Embryonic facial prominence (tissue), 1 donor: ENCODE data around the gene PRSS56.

Source experiments
- DNase-seq: peaks from one replicate; pipeline ENCODE4 v3.0.0-alpha.2; 2016; ENCODE audit errors: extremely low spot score

The PRSS56 gene

DNA sequence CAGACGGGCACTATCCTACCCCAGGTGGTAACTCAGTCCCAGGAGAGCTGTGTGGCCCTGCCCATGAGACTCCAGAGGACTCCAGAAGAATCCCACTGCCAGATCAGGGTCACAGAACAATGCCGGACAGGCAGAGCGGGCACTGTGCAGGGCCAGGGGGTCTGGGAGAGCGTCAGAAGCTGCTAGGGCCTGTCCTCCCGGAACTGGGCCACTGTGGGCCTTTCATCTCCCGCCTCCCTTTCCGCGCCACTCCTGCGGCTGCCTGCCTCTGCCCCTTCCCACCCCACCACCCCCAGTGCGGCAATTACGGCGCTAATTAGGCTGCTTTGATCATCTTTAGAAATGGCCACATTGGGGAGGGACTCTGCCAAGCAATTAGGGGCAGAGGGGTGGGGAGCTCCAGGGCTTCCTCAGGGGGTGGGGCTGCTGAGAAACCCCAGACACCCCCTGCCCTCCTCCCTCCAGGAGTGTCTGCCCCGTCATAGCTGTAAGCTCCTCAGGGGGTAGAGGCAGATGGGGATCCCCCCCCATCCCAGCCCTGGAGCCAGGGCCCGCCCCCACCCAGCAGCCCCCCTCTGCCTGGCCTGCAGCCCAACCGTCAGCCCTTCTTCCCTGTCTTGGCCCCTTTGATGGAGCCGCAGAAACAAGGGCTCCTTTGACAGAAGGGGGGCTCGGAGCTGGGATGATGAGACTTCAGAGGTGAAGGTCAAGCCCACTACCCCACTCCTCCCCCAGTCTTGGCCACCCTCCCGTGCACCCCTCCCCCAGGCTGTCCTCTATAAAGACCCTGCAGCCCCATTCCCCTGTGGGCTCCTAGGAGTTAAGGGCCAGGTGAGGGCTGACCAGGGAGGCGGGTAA is at the start of gene PRSS56:
Gene PRSS56 (plus strand): TSS at position 808 of the 858 bp plus-strand sequence. CDS start 211 bp downstream, outside the sequence.
- DNase-seq: no peak

DNA sequence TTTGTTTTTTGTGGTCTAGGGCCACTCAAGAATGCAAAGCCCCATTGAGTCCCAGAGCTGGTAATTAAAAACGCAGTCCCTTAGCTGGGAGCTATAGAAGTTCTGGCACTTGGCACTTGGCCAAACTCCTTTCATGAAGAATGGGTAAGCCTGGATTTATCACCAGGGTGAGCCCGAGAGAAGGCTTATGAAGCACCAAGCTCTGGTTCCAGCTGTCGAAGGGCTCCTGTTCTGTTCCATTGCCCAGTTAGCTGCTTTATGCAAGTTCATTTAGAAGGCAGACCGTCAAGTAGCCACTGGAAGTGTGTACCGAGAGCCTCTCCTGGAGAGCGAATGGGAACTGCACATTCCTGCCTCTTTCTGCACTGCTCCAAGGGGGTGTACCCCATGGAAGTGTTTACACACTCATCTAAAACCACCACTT is 46.7 kb upstream of the PRSS56 start:
- no peak for DNase-seq

DNA sequence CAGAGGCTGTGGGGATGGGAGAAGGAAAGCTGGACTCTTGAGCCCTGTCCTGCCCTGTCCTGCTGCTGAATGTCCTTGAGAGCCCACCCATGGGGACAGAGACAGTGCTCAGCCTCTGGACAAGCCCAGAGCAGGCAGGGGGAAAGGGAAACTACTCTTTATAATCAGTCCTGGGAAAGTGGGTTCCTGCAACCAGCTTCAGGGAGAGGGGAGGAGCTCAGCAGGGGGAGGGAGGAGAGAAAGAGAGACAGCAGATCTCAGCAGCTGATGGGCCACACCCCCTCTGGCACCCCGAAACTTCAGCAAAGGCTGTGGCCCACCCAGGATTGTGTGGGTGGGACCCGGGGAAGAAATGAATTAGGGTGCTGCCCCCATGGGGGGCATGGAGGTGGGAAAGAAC is 44.1 kb upstream of the PRSS56 start:
- DNase-seq: no peak

DNA sequence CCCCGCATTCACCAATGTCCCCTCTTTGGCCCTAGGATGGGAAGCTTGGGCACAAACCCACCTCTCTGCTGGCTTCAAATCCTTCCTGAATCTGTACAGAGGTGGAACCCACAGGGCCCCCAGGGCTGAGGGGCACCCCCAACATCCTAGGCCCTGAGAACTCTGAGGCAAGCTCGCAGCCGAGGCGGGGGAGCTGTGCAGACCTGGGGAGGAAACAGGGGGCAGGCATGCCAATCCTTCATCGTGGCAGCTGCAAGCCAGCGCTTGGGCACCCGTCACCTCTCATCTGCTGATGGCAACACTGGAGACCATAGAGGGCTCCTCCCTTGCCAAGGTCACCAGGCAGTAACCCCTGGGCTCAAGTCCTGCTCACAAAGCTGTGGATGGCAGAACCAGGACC is 43.4 kb upstream of the PRSS56 start:
- no peak for DNase-seq

DNA sequence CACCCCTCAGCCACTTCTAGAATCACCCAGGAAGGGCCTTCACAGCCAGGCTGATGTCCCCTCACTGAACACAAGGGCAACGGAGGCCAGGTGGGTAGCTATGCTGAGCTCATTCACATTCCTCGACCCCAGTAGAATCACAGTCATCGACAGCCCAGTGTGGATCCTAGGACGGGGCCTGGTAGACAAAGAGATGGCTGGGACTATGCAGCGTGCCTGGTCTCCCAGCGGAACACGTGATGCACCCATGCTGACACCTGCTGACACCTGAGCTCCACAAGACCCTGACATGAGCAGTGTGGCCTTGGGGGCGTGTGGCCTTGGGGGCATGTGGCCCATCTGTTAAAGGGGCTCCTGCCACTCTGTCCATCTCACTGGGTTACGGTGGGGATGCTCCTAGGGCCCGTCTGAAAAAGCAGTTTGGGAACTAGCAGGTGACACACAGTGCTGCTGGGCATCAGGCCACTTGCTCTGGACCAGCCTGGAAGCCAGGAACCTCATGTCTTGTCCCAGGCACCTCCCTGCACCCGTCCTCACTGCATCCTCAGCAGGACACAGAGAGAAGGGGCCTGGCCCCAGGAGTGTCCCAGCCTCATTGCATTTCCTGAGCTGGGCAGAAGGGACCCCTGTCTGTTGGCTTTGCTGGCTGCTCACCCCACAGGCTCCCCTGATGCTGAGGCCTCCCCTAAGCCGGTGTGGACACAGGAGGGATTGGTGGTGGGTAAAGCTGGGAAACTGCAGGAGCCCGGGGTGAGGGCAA is 42.3 kb upstream of the PRSS56 start:
- DNase-seq: no peak

DNA sequence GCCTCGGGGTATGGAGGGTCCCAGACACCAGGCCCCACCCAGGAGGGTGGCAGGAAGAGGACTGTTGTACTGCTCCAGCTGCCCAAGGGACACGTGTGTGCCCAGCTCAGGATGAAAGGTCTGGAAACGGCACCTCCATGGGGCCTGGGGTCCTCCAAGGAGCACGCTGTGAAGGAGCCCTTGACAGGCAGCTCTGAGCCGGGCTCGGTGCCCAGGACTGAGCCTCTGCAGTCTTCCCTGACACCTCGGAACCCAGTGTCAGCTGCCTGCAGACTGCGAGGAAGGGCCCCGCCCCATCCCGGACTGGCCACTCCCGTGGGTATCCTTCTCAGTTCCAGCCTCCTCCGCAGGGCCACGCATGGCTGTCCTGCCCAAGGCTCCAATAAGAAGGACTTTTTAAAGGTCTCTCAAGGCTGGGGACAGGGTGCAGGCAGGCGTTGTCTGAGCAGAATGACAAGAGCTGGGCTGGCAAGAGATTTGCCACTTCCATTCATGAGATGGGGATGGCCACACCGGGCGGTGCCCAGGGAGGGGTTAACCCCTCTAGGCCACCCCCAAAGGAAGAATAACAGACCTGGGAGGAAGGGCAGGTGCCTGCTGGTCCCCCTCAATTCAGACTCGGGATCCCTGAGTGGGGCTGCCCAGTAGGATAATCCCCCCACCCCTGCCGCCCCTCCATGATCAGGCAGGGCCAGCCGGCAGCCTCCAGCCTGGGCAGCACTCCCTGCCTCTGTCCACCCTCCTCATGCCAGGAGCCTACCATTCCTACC is 41.4 kb upstream of the PRSS56 start:
- DNase-seq: no peak

DNA sequence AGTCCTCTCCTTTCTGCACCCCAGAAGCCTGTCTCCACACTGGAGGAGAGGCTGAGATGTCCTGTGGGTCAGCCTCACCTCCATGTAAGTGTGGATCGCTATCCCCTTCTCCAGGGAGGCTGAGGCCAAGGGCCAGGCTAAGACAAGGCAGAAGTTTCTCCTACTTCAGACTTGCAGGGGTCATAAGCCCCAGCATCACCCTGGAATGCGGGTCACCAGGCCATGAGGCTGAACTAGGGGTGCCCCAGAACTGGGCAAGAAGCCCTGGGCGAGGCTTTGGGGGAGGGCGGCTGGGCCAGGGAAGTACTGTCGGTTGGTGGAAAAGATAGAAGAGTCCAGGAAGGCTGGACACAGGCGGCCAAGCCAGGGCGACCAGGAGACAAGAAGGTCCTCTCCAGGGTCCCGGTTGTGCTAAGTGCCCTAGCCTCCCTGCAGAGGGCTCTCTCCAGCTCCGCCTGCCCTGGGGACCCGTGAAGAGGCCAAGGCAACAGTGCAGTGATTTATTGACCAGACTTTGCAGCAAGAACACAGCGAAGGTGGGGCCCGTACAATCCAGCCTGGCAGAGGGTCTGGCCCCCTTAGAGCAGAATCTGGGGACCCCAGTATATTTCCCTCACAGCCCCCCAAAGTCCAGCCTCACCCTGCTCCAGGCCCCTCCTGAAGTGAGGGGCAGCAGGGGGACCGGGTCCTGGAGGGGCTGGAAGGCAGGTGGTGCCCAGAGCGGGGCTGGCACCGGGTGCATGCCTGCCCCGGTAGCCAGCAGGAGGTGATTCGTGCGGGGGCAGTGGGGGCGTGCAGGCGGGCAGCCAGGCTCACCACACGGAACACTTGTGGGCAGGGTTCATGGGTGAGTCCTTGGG is 40.6 kb upstream of the PRSS56 start:
- no peak for DNase-seq

DNA sequence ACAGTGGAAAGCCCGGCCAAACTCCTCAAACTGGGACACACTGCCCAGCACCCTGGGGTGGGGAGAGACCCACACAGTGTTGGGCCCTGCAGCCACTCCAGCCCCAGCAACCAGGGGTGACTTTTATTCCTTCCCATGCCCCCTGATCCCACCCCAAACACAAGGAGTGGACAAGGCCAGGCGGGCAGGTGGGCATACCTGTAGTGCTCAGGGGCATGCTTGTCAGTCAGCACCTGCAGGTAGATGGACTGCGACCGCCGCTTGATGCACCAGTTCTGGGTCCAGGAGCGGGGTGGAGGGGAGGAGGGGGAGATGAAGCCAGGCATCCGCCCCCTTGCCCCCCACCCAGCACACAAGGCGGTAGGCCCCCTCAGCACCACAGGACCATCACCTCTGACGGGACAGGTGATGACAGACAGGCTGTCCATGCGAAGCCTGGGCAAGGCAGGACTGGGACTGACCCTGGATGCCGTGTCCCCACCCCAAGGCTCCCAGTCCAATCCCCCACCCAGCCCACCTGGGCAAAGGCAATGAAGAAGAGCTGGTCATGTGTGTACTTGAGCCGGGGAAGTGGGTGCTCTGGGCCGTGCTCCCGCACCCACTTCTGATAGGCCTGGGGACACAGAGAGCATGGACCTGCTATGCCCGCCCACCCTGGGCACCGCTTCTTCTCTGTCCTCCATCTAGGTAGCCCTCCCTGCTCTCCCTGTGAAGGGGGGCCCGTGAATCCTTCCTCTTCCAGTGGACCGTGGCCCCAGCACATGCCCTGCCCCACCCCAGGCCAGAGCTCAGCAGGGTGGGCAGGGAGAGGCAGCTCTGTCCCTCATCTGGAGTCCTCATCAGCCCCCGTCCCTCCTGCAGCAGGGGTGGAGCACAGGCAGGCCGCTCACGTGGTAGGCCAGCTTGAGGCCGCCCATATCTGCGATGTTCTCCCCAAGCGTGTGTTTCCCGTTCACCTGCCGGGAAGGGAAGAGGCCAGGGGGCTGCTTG is 39.7 kb upstream of the PRSS56 start:
- no peak for DNase-seq

DNA sequence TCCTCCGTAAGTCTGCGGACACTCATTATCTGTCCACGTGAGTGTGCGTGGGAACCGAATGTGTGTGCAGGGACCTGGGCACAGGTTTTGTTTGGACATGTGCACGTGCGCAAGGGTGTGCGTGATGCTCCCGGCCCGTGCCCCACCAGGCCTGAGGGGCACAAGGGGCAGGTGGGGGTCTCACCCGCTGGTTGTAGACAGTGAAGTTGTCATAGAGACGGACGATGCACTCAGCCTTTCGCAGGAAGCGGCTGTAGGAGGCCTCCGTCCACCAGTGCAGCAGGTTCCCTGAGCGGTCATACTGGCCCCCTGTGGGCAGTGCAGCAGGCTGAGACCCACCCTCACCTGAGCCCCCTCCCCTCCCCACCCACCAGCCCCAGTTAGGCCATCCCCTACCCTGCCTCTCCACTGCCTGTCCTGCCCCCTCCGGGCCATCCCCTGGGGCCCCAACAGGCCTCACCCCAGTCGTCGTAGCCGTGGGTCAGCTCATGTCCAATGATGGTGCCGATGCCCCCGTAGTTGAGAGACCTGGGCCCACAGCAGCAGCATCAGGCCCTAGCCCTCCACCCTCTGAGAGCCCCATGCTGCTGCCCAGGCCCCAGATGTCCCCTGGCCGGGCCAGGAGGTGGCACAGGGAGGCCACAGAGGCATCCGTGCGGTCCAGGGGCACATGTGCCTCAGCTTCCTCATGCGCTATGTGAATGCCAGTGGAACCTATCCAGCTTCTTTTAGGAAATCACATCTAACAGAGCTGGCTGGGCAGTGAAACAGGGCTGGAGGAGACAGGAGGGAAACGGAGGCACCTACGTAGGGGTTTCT is 38.7 kb upstream of the PRSS56 start:
- DNase-seq: no peak

DNA sequence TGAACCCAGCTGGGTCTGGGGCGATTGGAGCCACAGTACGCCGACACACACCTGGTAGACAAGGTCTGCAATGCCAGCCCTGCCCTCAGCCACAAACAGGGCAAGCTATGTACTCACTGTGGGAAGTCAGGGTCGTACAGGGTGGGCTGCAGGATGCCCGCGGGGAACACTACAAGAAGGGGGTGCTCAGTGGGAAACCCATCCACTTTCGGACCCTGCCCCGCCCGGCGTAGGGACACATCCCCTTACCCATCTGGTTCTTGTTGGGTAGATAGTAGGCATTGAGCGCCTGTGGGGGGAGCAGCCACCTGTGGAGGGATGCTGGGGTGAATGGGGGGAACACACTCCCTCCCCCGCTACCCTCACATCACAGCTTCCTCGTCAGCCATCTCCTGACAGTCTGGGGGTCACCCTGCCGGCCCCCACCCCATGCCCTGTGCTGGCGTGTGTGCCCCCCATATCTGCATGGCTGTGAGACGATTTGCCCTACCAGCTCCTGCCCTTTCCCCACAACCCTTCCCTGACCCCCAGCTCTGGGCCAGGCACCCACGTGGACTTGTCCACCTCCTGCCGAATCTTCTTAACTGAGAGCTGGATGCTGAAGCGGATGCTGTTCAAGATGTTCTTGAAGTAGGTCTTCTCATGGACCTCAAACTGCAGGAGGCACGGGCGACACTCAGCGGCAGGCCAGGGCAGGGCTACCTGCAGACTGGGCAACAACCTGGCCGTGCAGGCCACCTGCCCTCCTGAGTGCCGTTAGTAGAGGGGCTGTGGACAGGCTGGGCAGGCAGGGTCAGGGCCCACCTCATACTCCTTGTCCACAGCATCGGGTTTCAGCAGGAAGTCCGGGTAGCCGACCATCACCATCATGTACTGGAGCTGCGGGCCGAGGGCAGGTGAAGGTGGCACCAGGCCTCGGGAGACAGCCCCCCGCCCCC is 37.6 kb upstream of the PRSS56 start:
- DNase-seq: no peak

DNA sequence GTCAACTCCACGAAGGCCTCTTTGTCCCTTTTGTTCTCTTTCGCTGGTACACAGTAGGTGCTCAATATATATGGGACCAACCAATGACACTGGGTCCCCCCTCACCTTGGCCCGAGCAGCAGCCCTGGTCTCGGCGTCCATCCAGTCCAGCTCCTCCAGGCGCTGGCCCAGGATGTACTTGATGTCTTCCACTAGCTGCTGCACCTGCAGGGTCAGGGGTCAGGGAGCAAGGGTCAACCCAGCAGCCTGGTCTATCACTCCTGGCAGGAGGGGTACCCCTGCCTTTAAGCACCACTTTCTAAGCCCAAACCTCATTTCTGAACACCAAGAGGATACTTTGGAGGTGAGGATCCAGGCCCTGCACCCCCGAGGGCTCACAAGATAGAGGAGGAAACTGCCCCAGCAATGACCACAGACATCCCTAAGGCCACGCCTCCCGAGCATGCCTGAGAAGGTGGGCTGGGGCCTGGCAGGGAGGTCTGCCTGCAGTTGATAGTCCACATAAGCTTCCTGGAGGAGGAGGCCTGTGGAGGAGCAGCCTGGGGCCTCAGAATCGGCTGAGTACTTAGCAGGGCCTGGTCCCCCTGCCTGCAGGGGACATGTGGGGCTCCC is 36.8 kb upstream of the PRSS56 start:
- no peak for DNase-seq

DNA sequence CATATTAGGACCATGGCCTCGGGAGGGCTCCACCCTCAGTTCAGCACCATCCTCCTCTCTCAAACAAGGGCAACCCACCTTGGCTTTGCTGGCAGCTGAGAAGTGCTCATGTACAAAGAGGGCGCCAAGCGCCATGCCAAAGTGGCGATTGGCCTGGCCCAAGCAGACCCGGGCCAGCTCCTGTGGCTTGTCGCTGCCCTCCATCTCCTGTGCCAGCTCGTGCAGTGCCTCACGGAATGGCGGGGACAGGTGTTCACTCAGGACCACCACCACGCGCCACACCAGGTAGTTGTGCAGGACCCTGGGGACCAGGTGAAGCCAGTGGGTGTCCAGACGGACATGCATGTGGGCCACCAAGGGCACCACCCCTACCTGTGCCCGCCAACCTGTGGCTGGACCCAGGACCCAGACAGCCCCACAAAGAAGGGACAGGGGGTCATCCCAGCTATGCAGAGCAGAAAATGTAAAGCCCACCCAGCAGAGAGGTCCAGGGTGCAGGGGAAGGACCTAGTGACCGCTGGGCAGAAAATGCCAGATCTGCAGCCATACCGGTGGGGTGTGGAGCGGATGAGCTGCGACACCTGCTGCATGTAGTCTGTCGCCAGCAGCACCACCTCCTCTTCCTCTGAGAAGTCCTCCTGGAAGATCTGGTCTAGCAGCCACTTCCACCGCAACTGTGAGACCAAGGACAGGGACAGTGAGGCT is 36.1 kb upstream of the PRSS56 start:
- no peak for DNase-seq

DNA sequence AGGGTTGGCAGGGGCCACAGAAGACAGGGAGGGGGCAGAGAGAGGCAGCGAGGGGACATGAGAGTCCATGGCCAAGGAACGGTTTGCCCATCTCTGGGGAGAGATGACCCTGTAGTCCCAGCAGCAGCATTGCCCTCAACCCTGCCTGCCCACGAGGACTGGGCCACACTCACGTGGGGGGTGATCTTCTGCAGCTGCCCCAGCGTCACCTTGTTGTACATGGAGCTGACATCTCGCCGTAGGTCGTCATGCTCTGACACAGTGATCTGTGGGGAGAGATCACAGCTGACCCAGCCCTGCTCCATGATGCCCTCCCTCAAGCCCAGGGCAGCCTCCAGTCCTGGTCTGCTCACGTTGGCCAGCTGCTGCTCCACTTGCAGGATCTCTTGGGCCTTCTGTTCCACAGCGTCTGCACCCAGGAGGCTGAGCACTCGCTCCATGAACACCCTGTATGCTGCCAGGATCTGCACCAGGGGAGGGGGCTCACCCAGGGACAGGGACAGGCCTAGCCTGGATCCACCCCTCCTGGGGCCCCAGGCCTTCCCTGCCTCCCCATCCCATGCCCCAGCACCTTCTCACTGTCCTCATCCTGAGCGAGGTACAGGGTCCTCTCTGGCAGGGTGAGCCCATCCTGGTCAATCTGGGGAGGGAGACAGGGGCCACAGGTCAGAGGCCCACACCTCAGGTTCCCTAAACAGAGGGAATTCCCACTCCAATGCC is 35.4 kb upstream of the PRSS56 start:
- DNase-seq: no peak

DNA sequence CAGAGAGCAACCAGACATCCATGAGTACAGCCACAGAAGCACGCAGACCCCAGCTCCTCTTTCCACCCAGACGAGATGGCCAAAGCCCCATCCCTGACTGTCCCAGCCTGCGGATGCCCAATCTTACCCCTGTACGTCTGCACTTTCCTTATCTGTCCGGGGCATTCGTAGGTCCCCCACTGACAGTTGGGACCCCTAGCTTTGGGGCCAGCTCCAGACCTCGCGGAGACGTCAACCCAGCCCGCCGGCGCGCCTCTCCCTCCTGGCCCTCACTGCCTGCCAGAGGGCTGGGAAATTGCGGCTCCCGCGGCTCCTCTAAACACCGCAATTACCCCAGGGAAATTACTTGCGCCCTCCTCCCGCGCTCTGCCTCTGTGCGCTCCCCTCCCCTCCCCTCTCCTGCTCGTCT is 34.8 kb upstream of the PRSS56 start:
- no peak for DNase-seq

DNA sequence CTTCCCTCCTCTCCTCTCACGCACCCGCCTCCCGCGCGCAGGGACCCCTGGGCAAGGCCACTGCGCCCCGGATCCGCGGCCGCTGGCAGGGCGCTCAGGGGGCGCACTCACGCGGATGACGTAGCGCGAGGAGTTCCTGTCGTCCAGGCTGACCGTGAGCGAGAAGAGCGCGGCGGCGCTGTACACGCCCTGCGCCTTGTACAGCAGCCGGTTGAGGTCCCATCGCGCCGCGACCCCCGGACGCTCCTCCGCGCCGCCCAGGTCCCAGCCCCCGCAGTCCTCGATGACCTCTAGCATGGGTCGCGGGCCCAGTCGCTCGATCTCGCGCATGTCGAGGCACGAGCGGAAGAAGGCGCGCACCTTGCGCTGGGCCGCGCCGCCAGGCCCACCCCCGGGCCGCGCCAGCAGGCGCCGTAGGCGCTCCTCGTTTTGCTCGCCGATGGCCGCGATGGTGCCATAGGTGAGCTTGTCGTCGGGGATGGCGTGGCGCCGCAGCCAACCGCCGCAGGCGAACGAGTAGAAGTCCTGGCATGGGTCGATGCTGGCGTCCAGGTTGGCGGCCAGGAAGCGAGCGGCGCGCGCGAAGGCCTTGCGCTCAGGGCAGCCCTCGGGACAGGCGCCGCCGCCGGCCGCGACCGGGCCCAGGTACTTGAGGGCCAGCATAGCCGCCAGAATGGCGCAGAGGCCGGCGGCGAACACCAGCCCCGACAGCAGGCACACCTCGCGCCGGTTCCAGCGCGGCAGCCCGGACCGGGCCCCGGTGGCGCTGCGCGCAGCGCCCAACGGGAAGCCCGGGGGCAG is 34.2 kb upstream of the PRSS56 start:
- no peak for DNase-seq
